ENCODE measurements around the gene SLPI.

The SLPI gene

GRCh38 chr20:45212836-45213235 lies 41.5 kb downstream of the SLPI start:
- DNase-seq (ENCODE audit: low spot score) = no peak

GRCh38 chr20:45211569-45212474 lies 42.5 kb downstream of the SLPI start:
- DNase-seq (ENCODE audit: low spot score) = no peak

GRCh38 chr20:45209924-45210323 lies 44.4 kb downstream of the SLPI start:
- no peak for DNase-seq (ENCODE audit: low spot score)

- no peak for DNase-seq (ENCODE audit: low spot score)
Observed at GRCh38 chr20:45206725-45207124, 47.6 kb downstream of the SLPI start, which contains the start of gene SEMG1. TSS of gene SEMG1 (plus strand) at chr20:45207033. CDS start at chr20:45207054, 21 bp downstream.

Measured in AG08395 (cell line).